NOMO-1 (cell line): Measurements from ENCODE around the gene TMEM139.

ENCODE experiments used
- DNase-seq, 2 experiments: peaks; one replicate each; lab custom pipeline; 2025; ENCODE audit not compliant: unreplicated experiment in 2 of 2; lab: John Stamatoyannopoulos, UW

The TMEM139 gene

GRCh38 chr7:143284591-143285469, at the start of gene TMEM139:
Gene TMEM139, plus strand, starts transcription at chr7:143284958. Its CDS starts 1,000 bp downstream, at chr7:143285958.
- no peak for DNase-seq

GRCh38 chr7:143235561-143235960, 49.2 kb upstream of the TMEM139 start:
- DNase-seq, result no peak

- no peak for DNase-seq
These were observed 48.3 kb upstream of the TMEM139 start for GRCh38 chr7:143236408-143236990.

DNA sequence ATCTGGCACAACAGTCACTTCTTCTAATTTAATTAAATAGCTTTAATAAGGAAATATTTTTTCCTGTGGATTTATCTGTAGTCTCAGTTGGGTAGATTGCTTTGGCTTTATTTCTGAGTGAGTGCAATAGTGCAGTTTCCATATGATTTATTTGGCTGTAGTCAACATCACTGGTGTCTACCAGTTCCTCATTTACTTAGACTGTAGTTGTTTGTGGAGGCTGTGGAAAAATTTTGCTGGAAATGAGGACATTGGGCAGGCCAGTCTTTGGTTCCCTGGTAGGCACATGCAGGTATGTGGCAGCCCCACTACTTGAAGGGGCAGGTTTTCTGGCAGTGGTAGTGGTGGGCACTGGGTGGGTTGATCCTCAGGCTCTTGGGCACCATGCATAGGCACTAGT, 47.4 kb upstream of the TMEM139 start:
- peak; percentile 26 to 28 for DNase-seq

- DNase-seq, result no peak
These were observed 46.3 kb upstream of the TMEM139 start for GRCh38 chr7:143238289-143238980.

DNA sequence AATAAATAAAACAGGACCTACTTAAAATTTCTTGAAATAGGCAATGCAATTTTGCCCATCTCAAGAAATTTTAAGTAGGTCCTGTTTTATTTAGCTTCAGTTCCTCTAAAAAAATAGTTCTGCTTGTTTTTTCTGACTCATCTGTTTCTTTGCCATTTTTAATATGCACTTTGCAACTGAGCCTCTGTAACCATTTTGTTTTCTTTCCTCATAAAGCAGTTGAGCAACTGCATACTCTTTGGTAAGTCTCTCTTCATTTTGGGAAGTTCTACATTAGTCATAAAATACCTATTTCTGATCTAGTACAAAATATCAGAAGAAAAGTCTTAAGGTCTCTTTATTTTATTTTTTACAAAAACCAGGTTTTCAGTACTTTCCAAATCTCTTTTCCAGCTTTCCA, 44.9 kb upstream of the TMEM139 start:
- DNase-seq, result peak; percentile 67 to 84

GRCh38 chr7:143240291-143241168, 44.2 kb upstream of the TMEM139 start:
- DNase-seq, result peak; percentile 40 to 68

DNA sequence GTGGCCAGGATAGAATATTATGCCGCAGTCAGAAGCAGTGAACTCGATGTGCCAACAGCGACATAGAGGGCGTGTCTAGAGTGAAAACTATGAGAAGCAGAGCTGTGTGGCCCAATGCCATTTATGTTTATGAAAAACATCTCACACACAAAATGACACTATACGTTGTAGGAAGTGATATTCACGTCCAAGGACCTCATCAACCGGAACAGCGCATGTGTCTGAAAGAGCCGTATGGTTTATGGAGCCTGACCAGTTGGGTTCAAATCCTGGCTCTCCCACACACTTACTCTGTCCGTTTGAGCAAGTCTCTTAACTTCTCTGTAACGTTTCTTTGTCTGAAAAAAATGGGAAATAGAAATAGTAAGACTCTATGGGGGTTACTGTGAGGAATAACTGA, 42.5 kb upstream of the TMEM139 start:
- no peak for DNase-seq

DNA sequence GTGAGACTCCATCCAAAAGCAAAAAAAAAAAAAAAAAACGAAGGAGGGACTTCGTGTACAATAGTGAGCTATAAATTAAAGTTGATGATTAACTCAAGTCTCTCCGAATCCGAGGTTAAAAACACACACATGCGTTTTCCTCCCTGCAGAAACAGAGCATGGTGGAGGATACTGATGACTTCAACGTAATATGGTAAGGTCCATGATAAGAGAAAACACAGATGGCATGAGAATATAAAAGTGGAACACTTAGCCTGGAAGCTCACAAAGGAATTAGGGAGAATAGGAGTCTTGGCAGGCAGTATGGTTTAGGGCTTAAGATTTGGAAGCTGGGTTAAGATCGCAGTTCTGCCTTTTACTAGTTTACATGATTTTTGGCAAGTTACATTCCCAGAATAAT, 41.6 kb upstream of the TMEM139 start:
- no peak for DNase-seq

DNA sequence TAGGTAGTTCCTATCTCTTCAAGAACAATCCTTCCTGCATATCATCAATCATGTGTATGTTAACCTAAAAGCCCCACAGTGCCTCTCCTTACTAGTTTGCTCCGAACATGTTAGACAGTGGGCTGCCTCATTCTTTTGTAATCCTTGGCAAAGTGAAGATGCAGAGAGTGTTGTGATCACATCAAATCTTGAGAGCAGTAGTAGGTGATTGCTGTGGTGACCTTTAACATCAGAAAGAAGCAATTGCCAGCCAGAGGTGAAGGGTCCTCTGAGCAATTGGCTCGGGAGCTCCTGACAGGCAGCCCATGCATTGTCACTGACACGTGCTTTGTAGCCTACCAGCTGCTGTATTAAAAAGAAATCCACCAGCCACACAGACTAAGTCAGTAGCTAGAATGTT, 41.1 kb upstream of the TMEM139 start:
- no peak for DNase-seq

DNA sequence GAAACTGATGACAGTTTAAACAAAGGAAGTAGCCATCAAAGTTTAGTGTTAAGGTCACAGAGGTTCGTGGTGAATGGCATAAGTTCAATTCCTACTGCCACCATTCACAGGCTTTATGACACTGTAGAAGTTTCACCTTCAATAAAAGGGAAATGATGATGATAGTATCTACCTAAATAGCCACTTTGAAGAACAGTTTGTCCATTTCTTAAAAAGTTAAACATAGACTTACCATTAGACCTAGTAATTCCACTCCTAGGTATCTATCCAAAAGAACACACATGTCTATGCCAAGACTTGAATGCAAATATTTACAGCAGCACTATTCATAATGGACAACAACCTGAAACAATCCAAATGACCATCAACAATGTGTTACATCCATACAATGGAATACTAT, 40.4 kb upstream of the TMEM139 start:
- no peak for DNase-seq

GRCh38 chr7:143245123-143245522, 39.6 kb upstream of the TMEM139 start:
- DNase-seq, result peak in 1 of 2 experiments; percentile 68

DNA sequence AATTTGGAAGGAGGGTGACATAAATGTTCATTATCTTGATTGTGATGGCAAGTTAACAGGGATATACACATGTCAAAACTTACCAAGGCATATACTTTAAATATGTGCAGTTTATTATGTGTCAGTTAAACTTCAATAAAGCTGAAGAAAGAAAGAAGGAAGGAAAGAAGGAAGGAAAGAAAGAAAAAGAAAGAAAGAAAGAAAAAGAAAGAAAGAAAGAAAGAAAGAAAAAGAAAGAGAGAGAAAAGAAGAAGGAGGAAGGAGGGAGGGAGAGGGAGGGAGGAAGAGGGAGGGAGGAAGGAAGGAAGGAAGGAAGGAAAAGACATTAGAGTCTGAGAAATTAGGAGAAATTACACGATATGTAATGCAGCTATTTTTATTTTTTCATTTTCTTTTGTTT, 37.4 kb upstream of the TMEM139 start:
- DNase-seq, result no peak

DNA sequence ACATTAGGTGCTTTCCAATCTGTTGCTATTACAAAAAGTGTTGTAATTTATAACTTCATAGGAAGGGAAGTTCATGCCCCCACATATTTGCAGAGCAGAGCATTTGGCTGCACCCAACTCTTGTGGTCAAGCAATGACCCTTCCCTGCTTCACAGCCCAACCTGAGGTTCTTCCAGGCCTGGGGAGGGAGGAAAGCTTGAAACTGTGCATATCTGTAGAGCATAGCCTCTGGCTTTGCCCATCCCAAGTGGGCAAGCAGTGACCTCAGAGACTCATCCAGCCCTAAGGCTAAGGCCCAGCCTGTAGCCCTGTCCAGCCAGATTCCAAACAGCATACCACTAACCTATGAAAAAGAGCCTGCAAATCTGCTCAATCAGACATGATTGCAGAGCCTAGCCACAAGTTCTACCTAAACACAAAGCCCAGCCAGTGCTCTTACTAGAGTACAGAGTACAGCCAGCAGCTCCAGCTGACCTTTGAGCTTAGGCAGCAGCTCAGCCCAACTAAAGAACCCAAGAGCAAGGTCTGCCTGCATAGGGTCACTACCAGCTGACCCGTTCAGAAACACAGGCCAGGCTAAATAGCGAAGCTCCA, 35.9 kb upstream of the TMEM139 start:
- no peak for DNase-seq

- DNase-seq, result no peak
These were observed 34.6 kb upstream of the TMEM139 start for GRCh38 chr7:143250199-143250598.

GRCh38 chr7:143250822-143251221, 33.9 kb upstream of the TMEM139 start:
- DNase-seq, result peak in 1 of 2 experiments; percentile 24

- DNase-seq, result no peak
These were observed 32.8 kb upstream of the TMEM139 start for GRCh38 chr7:143252006-143252405.

DNA sequence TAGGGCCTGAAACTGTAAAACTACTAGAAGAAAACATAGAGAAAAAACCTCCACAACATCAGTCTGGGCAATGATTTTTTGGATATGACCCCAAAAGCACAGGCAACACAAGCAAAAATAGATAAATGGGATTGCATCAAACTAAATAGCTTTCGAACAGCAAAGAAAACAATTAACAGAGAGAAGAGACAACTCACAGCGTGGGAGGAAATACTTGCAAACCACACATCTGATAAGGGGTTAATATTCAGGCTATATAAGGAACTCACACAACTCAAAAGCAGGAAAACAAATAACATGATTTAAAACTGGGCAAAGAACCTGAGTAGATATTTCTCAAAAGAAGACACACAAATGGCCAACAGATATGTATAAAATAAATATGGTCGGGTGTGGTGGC, 29.2 kb upstream of the TMEM139 start:
- DNase-seq, result no peak

GRCh38 chr7:143256325-143256724, 28.4 kb upstream of the TMEM139 start:
- no peak for DNase-seq

- no peak for DNase-seq
These were observed 27.8 kb upstream of the TMEM139 start for GRCh38 chr7:143256932-143257331.
